ENCODE measurements around the gene LTBP1.

The LTBP1 gene

GRCh38 chr2:33207151-33207740, 260.5 kb downstream of the LTBP1 start:
- DNase-seq = no peak

- no peak for DNase-seq
These were observed 261.6 kb downstream of the LTBP1 start for GRCh38 chr2:33208400-33208799.

GRCh38 chr2:33209976-33210375, 263.2 kb downstream of the LTBP1 start:
- peak; percentile 42 for DNase-seq

GRCh38 chr2:33210626-33211025, 263.9 kb downstream of the LTBP1 start:
- DNase-seq = peak; percentile 99

- peak; percentile 97 for DNase-seq
These were observed 265.4 kb downstream of the LTBP1 start for GRCh38 chr2:33212151-33212550.

GRCh38 chr2:33213244-33213643, 266.5 kb downstream of the LTBP1 start:
- DNase-seq = no peak

GRCh38 chr2:33213648-33214047, 266.9 kb downstream of the LTBP1 start:
- no peak for DNase-seq

- no peak for DNase-seq
These were observed 267.7 kb downstream of the LTBP1 start for GRCh38 chr2:33214436-33214835.

GRCh38 chr2:33214857-33215256, 268.1 kb downstream of the LTBP1 start:
- no peak for DNase-seq

- peak; percentile 93 for DNase-seq
These were observed 268.5 kb downstream of the LTBP1 start for GRCh38 chr2:33215299-33215698.

GRCh38 chr2:33215983-33216382, 269.2 kb downstream of the LTBP1 start:
- DNase-seq = peak; percentile 54

- peak; percentile 43 for DNase-seq
These were observed 269.9 kb downstream of the LTBP1 start for GRCh38 chr2:33216508-33217182.

GRCh38 chr2:33217406-33217805, 270.7 kb downstream of the LTBP1 start:
- DNase-seq = no peak

- no peak for DNase-seq
These were observed 272.4 kb downstream of the LTBP1 start for GRCh38 chr2:33219114-33219513.

GRCh38 chr2:33219850-33220275, 273.1 kb downstream of the LTBP1 start:
- DNase-seq = peak; percentile 29

GRCh38 chr2:33220533-33220932, 273.8 kb downstream of the LTBP1 start:
- no peak for DNase-seq

- no peak for DNase-seq
These were observed 274.5 kb downstream of the LTBP1 start for GRCh38 chr2:33221046-33221784.

- DNase-seq = no peak
These were observed 275.6 kb downstream of the LTBP1 start for GRCh38 chr2:33222309-33222708.

- DNase-seq = no peak
These were observed 277.1 kb downstream of the LTBP1 start for GRCh38 chr2:33223856-33224255.

- DNase-seq = no peak
These were observed 278.6 kb downstream of the LTBP1 start for GRCh38 chr2:33225350-33225749.

- no peak for DNase-seq
These were observed 279.8 kb downstream of the LTBP1 start for GRCh38 chr2:33226546-33226945.

- peak; percentile 41 for DNase-seq
These were observed 282.9 kb downstream of the LTBP1 start for GRCh38 chr2:33229646-33230045.

- no peak for DNase-seq
These were observed 283.4 kb downstream of the LTBP1 start for GRCh38 chr2:33230195-33230594.

- DNase-seq = peak; percentile 75
These were observed 284.1 kb downstream of the LTBP1 start for GRCh38 chr2:33230842-33231241.
